ENCODE measurements around the gene IPO4.

IPO4 gene

GRCh38 chr14:24130717-24131548 lies 57.7 kb downstream of the IPO4 start:
- no peak for DNase-seq

- no peak for DNase-seq
These were observed 58.3 kb downstream of the IPO4 start, which contains the start of gene FITM1 for GRCh38 chr14:24130380-24130716. Gene FITM1 (plus strand): TSS chr14:24130659. CDS start chr14:24131564, 905 bp downstream.

Data from NCI-H2171 (cell line).